ENCODE results near the gene FGA. TPM values are rescaled to one million over a fixed set of nuclear protein-coding genes. Genes with fewer than 3 reads are reported as not detected.
"Not testable (repeated sequence)": the region's sequence is repeated elsewhere in the genome, so short reads cannot be mapped to it uniquely, and the experiment has no call there.

Gene FGA
- total RNA-seq, 1 donor from 2014 or later: 7.0 TPM

GRCh38 chr4:154608361-154609252 is 18.1 kb upstream of the FGA start:
- no peak for DNase-seq (ENCODE audit: low read depth)

- peak; percentile 11 for DNase-seq (ENCODE audit: low read depth)
These were observed 16.5 kb upstream of the FGA start for GRCh38 chr4:154606728-154607723.

GRCh38 chr4:154604696-154605200 is 14.2 kb upstream of the FGA start:
- DNase-seq (ENCODE audit: low read depth): no peak

- DNase-seq (ENCODE audit: low read depth): no peak
These were observed 12.7 kb upstream of the FGA start for GRCh38 chr4:154603033-154603943.

DNA sequence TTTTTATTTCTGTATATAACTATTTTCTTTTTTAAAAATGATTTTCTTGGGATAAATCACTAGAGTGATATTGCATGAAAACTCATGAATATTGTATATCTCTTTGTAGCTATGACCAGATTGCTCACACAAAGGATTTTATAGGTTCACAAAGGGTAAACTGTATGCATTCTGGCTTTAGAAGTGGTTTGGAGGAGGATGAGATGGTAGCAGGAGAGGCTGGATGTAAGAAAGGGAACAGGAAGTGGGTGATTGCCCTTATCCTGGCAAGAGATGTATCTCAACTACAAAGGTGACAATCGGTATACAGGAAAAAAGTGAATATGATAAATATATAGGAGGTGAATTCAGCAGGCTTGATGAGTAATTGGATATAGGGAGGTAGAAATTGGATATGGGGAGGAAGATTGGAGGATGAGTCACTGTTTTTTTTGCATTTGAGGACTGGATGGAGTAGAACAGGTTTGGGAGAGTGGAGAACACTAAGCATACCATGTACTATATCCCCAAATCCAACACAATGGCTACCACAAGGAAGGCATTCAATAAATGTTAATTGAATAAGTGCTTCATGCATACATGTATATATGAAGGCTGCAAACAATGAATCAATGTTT is 12.0 kb upstream of the FGA start:
- no peak for DNase-seq (ENCODE audit: low read depth)

DNA sequence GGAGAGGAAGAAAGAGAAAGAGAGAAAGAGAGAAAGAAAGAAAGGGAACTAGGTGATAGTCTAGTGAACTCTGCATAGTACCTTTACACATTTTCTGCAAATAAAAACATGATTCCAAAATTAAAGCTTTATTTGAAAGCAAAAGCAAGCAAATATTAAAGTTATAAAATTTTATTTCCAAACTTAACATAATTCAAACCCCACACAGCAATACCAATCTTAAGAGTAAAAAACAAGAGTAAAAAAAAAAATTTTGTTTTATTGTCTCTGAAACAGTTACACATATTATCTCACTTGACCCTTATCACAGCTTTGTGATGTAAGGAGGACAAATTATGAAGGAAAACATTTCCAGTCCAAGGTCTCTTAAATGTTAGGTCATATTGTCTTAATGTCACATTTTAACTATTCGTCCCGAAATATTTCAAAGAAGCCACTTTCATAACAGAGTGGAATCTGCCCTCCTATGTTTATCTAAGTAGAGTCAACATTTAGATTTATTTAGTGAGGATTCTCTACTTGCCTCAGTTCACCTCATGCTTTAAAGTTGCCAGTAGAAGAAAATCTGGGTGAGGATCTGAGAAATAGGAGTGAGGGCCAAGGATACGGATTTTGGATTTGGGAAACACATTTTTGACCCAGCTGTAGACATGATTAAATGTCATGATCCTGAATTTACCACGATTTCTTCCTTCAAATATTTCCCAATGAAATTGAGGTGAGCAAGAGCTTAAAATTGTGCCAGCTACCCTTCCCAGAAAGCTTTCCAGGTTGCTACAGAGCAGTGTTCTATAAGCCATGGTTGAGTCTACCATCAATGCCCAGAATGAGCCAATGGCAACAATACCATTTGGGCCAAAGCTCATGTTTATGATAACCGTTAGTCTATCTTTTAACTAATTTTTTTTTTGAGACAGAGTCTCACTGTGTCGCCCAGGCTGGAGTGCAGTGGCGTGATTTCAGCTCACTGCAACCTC is 7.5 kb upstream of the FGA start:
- no peak for DNase-seq (ENCODE audit: low read depth)

- not testable (repeated sequence) for DNase-seq (ENCODE audit: low read depth)
These were observed 6.7 kb upstream of the FGA start for GRCh38 chr4:154597281-154597680.

DNA sequence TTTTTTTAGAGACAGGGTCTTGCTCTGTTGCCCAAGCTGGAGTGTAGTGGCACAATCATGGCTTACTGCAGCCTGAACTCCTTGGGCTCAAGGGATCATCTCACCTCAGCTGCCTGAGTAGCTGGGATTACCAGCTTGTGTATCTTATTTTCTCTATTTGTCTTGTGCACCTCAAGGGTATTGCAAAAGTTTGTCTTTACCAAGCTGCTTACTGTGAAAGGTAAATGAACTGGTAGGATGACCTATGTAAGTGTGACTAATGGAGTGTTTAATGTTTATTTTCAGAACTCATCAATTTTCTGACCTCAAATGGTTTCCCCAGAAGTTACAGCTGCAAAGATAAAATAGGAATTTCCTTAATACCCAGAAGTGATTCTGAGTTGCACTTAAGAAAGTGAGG is 5.3 kb upstream of the FGA start:
- peak; percentile 83 for DNase-seq (ENCODE audit: low read depth)

GRCh38 chr4:154594343-154594742 is 3.8 kb upstream of the FGA start:
- DNase-seq (ENCODE audit: low read depth): not testable (repeated sequence)

DNA sequence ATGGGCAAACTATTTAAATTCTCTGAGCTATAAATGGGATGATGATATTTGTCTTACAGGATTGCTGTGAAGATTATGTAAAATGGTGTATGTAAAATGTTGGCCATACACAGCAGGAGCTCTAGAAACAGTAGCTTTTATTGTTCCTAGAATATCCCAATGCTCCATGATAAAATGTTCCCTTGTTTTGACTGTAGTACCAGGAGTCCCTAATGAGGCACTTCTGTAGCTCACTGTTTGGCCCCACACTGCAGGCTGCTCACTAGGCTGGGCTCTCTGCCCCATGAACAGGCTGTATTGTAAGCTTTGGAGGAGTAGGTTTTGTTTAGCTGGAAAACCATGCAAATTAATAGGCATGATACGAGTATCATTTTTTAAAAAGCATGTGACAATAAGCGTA is 3.3 kb upstream of the FGA start:
- no peak for DNase-seq (ENCODE audit: low read depth)

DNA sequence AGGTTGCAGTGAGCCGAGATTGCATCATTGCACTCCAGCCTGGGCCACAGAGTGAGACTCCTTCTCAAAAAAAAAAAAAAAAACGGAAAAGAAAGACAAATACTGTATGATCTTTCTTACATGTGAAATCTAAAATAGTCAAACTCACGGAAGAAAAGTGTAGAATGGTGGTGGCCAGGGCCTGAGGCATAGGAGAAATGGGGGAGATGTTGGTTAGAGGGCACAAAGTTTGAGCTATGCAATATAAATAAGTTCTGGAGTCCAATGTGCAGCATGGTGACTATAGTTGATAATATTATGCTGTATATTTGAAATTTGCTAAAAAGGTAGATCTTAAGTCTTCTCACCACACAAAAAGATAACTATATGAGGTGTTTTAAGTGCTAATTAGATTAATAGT is 1.3 kb upstream of the FGA start:
- DNase-seq (ENCODE audit: low read depth): no peak

- DNase-seq (ENCODE audit: low read depth): no peak
These were observed 995 bp downstream of the FGA start for GRCh38 chr4:154589296-154590197.

DNA sequence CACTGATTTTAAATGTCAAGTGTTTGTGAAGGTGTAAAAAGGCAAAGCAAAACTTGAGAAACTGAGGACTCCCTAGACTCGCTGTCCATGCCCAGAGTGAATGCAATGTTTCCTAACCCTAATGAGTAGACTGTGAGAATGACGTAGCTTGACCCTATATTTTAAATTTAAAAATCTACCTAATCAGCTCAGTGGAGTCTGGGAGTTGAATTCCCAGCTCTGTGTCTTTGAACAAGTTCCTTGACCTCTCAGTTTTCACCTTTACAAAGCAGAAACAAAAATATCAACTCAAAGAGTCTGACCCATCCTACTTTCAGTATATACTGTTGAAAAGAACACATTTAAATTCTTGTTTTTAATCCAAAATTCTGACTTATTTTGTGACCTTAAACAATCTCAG is 2.3 kb downstream of the FGA start:
- no peak for DNase-seq (ENCODE audit: low read depth)

DNA sequence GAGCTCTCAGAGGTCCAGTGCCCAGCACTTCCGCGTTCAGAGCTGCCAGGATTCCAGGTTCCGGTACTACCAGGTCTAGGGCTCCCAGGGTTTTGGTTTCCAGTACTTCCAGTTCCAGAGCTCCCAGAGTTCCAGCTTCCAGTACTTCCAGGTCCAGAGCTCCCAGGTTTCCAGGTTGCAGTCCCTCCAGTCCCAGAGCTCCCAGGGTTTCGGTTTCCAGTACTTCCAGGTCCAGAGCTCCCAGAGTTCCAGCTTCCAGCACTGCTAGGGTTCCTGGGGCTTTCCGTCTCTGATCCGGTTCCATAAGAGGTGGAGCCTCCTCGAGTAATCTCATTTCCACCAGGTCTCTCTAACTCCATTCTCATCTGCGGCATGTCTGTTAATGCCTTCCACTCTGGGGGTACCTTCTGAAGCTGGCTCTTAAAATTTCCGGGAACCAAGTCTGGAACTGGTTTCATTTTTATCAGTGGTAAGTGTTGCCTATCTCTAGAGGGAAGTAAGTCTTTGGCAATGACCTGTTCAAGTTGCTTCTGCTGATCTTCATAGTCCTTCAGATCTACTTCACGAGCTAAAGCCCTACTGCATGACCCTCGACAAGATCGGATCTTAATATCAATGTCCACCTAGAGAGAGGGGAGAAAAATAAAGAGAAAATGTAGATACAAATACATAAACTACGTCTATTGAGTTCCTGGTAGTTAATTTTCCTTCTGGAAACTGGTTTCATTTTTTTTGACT is 4.1 kb downstream of the FGA start:
- DNase-seq (ENCODE audit: low read depth): no peak

- DNase-seq (ENCODE audit: low read depth): no peak
These were observed 5.0 kb downstream of the FGA start for GRCh38 chr4:154585369-154586018.

- no peak for DNase-seq (ENCODE audit: low read depth)
These were observed 6.3 kb downstream of the FGA start for GRCh38 chr4:154584259-154584658.

- no peak for DNase-seq (ENCODE audit: low read depth)
These were observed 6.9 kb downstream of the FGA start for GRCh38 chr4:154583677-154584076.
